OCI-LY7 (cell line): ENCODE data around the gene TIGD7. TPM values are rescaled to one million over a fixed set of nuclear protein-coding genes. Genes with fewer than 3 reads are reported as not detected.

Experiments used
- BruUV-seq: library from RNA; stranded (reverse); fragments of 400-500 nt; replicated peaks from 2 replicates; lab custom pipeline; 2021; lab: Mats Ljungman, UMichigan
- CTCF ChIA-PET: fragments of 300-600 bp; sonication (Branson Sonifier 250); formaldehyde crosslinking; loops from one replicate; lab custom pipeline; 2022; ENCODE audit warnings: antibody characterized with exemption; ENCODE audit not compliant: unreplicated experiment; lab: Charles Lee
- POLR2A ChIA-PET: fragments of 300-600 bp; sonication (Branson Sonifier 250); formaldehyde crosslinking; loops from one replicate; lab custom pipeline; 2022; ENCODE audit warnings: antibody characterized with exemption; lab: Charles Lee
- DNase-seq: peaks from one replicate; pipeline ENCODE4 v3.0.0-alpha.2; 2015; ENCODE audit warnings: low spot score
- H2AFZ ChIP-seq: fragments of 200-600 bp; sonication (generic), shearing (Covaris generic); 2 replicates; pipeline ENCODE4 v1.6.1; 2014; ENCODE audit warnings: mild to moderate bottlenecking, antibody characterized with exemption, low read length, moderate library complexity
- H3K27ac ChIP-seq: fragments of 200-600 bp; sonication (generic); 2 replicates; pipeline ENCODE4 v1.5.1; 2014; ENCODE audit warnings: mixed run types, low read depth, mild to moderate bottlenecking, moderate library complexity, low read length, inconsistent platforms; ENCODE audit not compliant: poor library complexity, severe bottlenecking
- H3K36me3 ChIP-seq: fragments of 200-600 bp; sonication (generic); 2 replicates; pipeline ENCODE4 v1.6.1; 2014; ENCODE audit warnings: mild to moderate bottlenecking, antibody characterized with exemption, low read length, moderate library complexity, mixed read lengths; ENCODE audit not compliant: insufficient read depth
- H3K4me1 ChIP-seq: fragments of 200-600 bp; sonication (generic); 2 replicates; pipeline ENCODE4 v1.5.1; 2014; ENCODE audit warnings: mild to moderate bottlenecking, low read length; ENCODE audit not compliant: insufficient read depth, poor library complexity, severe bottlenecking
- H3K4me2 ChIP-seq: fragments of 200-600 bp; sonication (generic); 2 replicates; pipeline ENCODE4 v1.6.1; 2014; ENCODE audit warnings: mild to moderate bottlenecking, low read length
- H3K4me3 ChIP-seq: fragments of 200-600 bp; sonication (generic); 2 replicates; pipeline ENCODE4 v1.5.1; 2014; ENCODE audit warnings: mild to moderate bottlenecking, low read depth, low read length; ENCODE audit not compliant: poor library complexity, severe bottlenecking
- H3K79me2 ChIP-seq: fragments of 200-600 bp; sonication (generic); 2 replicates; pipeline ENCODE4 v1.6.1; 2016; ENCODE audit warnings: low read depth, mild to moderate bottlenecking, low read length, moderate library complexity, mixed read lengths; ENCODE audit not compliant: insufficient read depth
- H3K9me2 ChIP-seq: fragments of 200-600 bp; sonication (generic); 2 replicates; pipeline ENCODE4 v1.6.1; 2016; ENCODE audit warnings: mild to moderate bottlenecking, low read length, mixed read lengths; ENCODE audit not compliant: insufficient read depth
- H3K9me3 ChIP-seq: fragments of 200-600 bp; sonication (generic); 2 replicates; pipeline ENCODE4 v1.6.1; 2014; ENCODE audit warnings: mild to moderate bottlenecking, mixed run types, low read length, mixed read lengths
- H4K20me1 ChIP-seq: fragments of 200-600 bp; sonication (generic); 2 replicates; pipeline ENCODE4 v1.6.1; 2014; ENCODE audit warnings: mild to moderate bottlenecking, antibody characterized with exemption, low read length, moderate library complexity, mixed read lengths; ENCODE audit not compliant: insufficient read depth
- CTCF ChIP-seq: fragments of 200-600 bp; sonication (generic); conservative IDR thresholded peaks from 2 replicates; pipeline ENCODE4 v1.5.1; 2014; ENCODE audit warnings: mild to moderate bottlenecking, antibody characterized with exemption, low read length, moderate library complexity, mixed read lengths
- EZH2phosphoT487 ChIP-seq: fragments of 200-600 bp; sonication (generic); IDR thresholded peaks from 2 replicates; pipeline ENCODE4 v1.6.1; 2018; ENCODE audit warnings: low read depth, borderline replicate concordance, mild to moderate bottlenecking, mixed run types, antibody characterized with exemption, low read length, moderate library complexity, mixed read lengths
- intact Hi-C: fragments of 100-400 bp; cut with micrococcal nuclease; formaldehyde crosslinking; loops from one replicate; pipeline ENCODE4 v1.10.0; 2022; ENCODE audit not compliant: unreplicated experiment
- total RNA-seq, 2 experiments: library from RNA; depleted of rRNA in 1 of 2; stranded (reverse); fragments of >200 nt in 1 of 2; shearing (Covaris generic) in 1 of 2; gene quantifications; 2 replicates each; pipeline ENCODE4 v1.2.3, GENCODE V29; 2014 to 2022

The TIGD7 gene
- total RNA-seq, 2 experiments from 2014 or later, result 0.03 to 5.1 TPM

GRCh38 chr16:3249020-3249419 lies 56.2 kb downstream of the TIGD7 start:
- Histone ChIP-seq H3K9me2 (no peaks in the 10 kb centered on the region), H3K79me2 (no peaks in the 10 kb centered on the region), H4K20me1 (no peaks in the 10 kb centered on the region), H3K4me1 (peaks cover 4% of the 10 kb centered on the region), H3K4me2 (no peak overlapping the region), H2AFZ (no peak overlapping the region), H3K27ac (no peak overlapping the region), H3K4me3 (no peak overlapping the region), H3K36me3 (no peaks in the 10 kb centered on the region), H3K9me3 (no peaks in the 10 kb centered on the region)
- CTCF ChIA-PET, result interaction anchor here (1.0 kb wide), 1 partner anchor 35 kb away, joined by 3 read pairs; no protein-coding TSS in a partner anchor
- no TSS peak for BruUV-seq
- POLR2A ChIA-PET, result no interaction called here
- intact Hi-C loops, result no loop called here
- DNase-seq, result no peak
- TF ChIP-seq CTCF, result no peak
- no peak for TF ChIP-seq EZH2phosphoT487

Other genes starting within 250 kb of the TIGD7 start
- gene IL32, start 239.8 kb downstream of the TIGD7 start, total RNA-seq (2014; rRNA removed; shearing (Covaris generic)), result not detected in 2 replicates
- gene IL32, start 239.8 kb downstream of the TIGD7 start, total RNA-seq (2022), result not detected in 2 replicates
- 0.09 TPM in 1 of 2 replicates, not detected in the other for gene ZSCAN10, start 206.1 kb downstream of the TIGD7 start, total RNA-seq (2014; rRNA removed; shearing (Covaris generic))
- 0.49 and 0.72 TPM in 2 replicates for gene ZSCAN10, start 206.1 kb downstream of the TIGD7 start, total RNA-seq (2022)
- 0.67 and 1.2 TPM in 2 replicates for gene ZNF205, start 192.8 kb downstream of the TIGD7 start, total RNA-seq (2014; rRNA removed; shearing (Covaris generic))
- 0.30 TPM in 1 of 2 replicates, not detected in the other for gene ZNF205, start 192.8 kb downstream of the TIGD7 start, total RNA-seq (2022)
- 3.4 and 4.8 TPM in 2 replicates for gene ZNF213, start 170.4 kb downstream of the TIGD7 start, total RNA-seq (2014; rRNA removed; shearing (Covaris generic))
- 8.5 and 9.1 TPM in 2 replicates for gene ZNF213, start 170.4 kb downstream of the TIGD7 start, total RNA-seq (2022)
- not detected in 2 replicates for gene OR1F1, start 117.2 kb downstream of the TIGD7 start, total RNA-seq (2014; rRNA removed; shearing (Covaris generic))
- gene OR1F1, start 117.2 kb downstream of the TIGD7 start, total RNA-seq (2022), result not detected in 2 replicates
- 19.8 and 26.2 TPM in 2 replicates for gene ZNF200, start 70.3 kb downstream of the TIGD7 start, total RNA-seq (2014; rRNA removed; shearing (Covaris generic))
- gene ZNF200, start 70.3 kb downstream of the TIGD7 start, total RNA-seq (2022), result 13.9 TPM in 2 replicates
- gene MEFV, start 48.8 kb downstream of the TIGD7 start, total RNA-seq (2014; rRNA removed; shearing (Covaris generic)), result 0.57 TPM in 1 of 2 replicates, not detected in the other
- gene MEFV, start 48.8 kb downstream of the TIGD7 start, total RNA-seq (2022), result 0.27 TPM in 1 of 2 replicates, not detected in the other
- gene ZNF263, start 21.9 kb downstream of the TIGD7 start, total RNA-seq (2014; rRNA removed; shearing (Covaris generic)), result 65.2 and 65.9 TPM in 2 replicates
- gene ZNF263, start 21.9 kb downstream of the TIGD7 start, total RNA-seq (2022), result 27.6 and 27.9 TPM in 2 replicates
- 1.4 and 2.6 TPM in 2 replicates for gene ZNF75A, start 67 bp upstream of the TIGD7 start, total RNA-seq (2014; rRNA removed; shearing (Covaris generic))
- gene ZNF75A, start 67 bp upstream of the TIGD7 start, total RNA-seq (2022), result 18.9 and 23.0 TPM in 2 replicates
- 0.09 and 0.10 TPM in 2 replicates for gene OR2C1, start 50.5 kb upstream of the TIGD7 start, total RNA-seq (2014; rRNA removed; shearing (Covaris generic))
- not detected in 2 replicates for gene OR2C1, start 50.5 kb upstream of the TIGD7 start, total RNA-seq (2022)
- 19.4 and 22.5 TPM in 2 replicates for gene ZSCAN32, start 95.6 kb upstream of the TIGD7 start, total RNA-seq (2014; rRNA removed; shearing (Covaris generic))
- gene ZSCAN32, start 95.6 kb upstream of the TIGD7 start, total RNA-seq (2022), result 17.0 and 22.9 TPM in 2 replicates
- 21.1 and 23.3 TPM in 2 replicates for gene ZNF174, start 95.8 kb upstream of the TIGD7 start, total RNA-seq (2014; rRNA removed; shearing (Covaris generic))
- gene ZNF174, start 95.8 kb upstream of the TIGD7 start, total RNA-seq (2022), result 20.6 and 21.7 TPM in 2 replicates
- 1.2 and 1.9 TPM in 2 replicates for gene ZNF597, start 138.1 kb upstream of the TIGD7 start, total RNA-seq (2014; rRNA removed; shearing (Covaris generic))
- gene ZNF597, start 138.1 kb upstream of the TIGD7 start, total RNA-seq (2022), result 1.9 and 2.1 TPM in 2 replicates
- gene NAA60, start 138.2 kb upstream of the TIGD7 start, total RNA-seq (2014; rRNA removed; shearing (Covaris generic)), result 8.5 and 24.8 TPM in 2 replicates
- gene NAA60, start 138.2 kb upstream of the TIGD7 start, total RNA-seq (2022), result 40.1 and 51.1 TPM in 2 replicates
- not detected in 2 replicates for gene C16orf90, start 190.1 kb upstream of the TIGD7 start, total RNA-seq (2014; rRNA removed; shearing (Covaris generic))
- not detected in 2 replicates for gene C16orf90, start 190.1 kb upstream of the TIGD7 start, total RNA-seq (2022)
- 7.6 and 8.9 TPM in 2 replicates for gene CLUAP1, start 195.6 kb upstream of the TIGD7 start, total RNA-seq (2014; rRNA removed; shearing (Covaris generic))
- gene CLUAP1, start 195.6 kb upstream of the TIGD7 start, total RNA-seq (2022), result 7.7 and 7.8 TPM in 2 replicates